Left lung (tissue), 10 donors: ENCODE results near the gene ENDOD1. TPM values are rescaled to one million over a fixed set of nuclear protein-coding genes. Genes with fewer than 3 reads are reported as not detected.

Source experiments
- ATAC-seq: fragments of 200-7000 bp; cut with Tn5 transposase; one replicate; pipeline ENCODE4 v1.9.1; 2020; ENCODE audit warnings: moderate library complexity
- DNase-seq, 4 donors: peaks; one replicate each; pipeline ENCODE4 v3.0.0-alpha.2; 2013 to 2020
- H3K27ac ChIP-seq, 2 donors: fragments of 200-600 bp; sonication (generic) in 1 of 2; one replicate each; pipeline versions ENCODE4 v1.5.0 to v1.8.0; 2020 to 2021
- H3K27me3 ChIP-seq, 2 donors: fragments of 200-600 bp; sonication (generic) in 1 of 2; one replicate each; pipeline versions ENCODE4 v1.5.0 to v1.8.0; 2020 to 2021
- H3K36me3 ChIP-seq, 2 donors: fragments of 200-600 bp; sonication (generic) in 1 of 2; one replicate each; pipeline versions ENCODE4 v1.5.0 to v1.8.0; 2020 to 2021
- H3K4me1 ChIP-seq, 2 donors: fragments of 200-600 bp; one replicate each; pipeline ENCODE4 v1.8.0; 2021
- H3K4me3 ChIP-seq, 2 donors: fragments of 200-600 bp; sonication (generic) in 1 of 2; one replicate each; pipeline versions ENCODE4 v1.5.0 to v1.8.0; 2020 to 2021; ENCODE audit warnings: mild to moderate bottlenecking in 1 of 2
- H3K9me3 ChIP-seq, 2 donors: fragments of 200-600 bp; sonication (generic) in 1 of 2; one replicate each; pipeline versions ENCODE4 v1.5.0 to v1.8.0; 2020 to 2021
- CTCF ChIP-seq, 2 donors: fragments of 200-600 bp; sonication (generic) in 1 of 2; IDR thresholded peaks; one replicate each; pipeline versions ENCODE4 v1.5.0 to v1.8.0; 2021; ENCODE audit warnings: antibody characterized with exemption in 2 of 2
- intact Hi-C, 2 donors: fragments of 100-400 bp; cut with DNase I; formaldehyde crosslinking; loops; one replicate each; pipeline versions ENCODE4 v1.11.2 to v1.14.2; 2022
- polyA plus RNA-seq, 6 donors: library from polyadenylated mRNA; unstranded; fragments of 120-200 nt; gene quantifications; one replicate each; pipeline ENCODE4 v1.2.1, GENCODE V29; 2013; ENCODE audit not compliant: insufficient read length in 6 of 6
- total RNA-seq, 2 donors: library from RNA; stranded (reverse); fragmentation: NEBNext Ultra II Directional; extraction: Animal tissue kit (Norgen Biotek cat#: 25700); gene quantifications; one replicate each; pipeline ENCODE4 v1.2.1, GENCODE V29; 2021
- donor health status: DM: no; HTN: yes; CAD: no.
- donor health status: DM: no; HTN: no; CAD: no.

ENDOD1 gene
- total and polyA plus RNA-seq, 8 donors = 24.2 to 31.2 (median 26.3) TPM

DNA sequence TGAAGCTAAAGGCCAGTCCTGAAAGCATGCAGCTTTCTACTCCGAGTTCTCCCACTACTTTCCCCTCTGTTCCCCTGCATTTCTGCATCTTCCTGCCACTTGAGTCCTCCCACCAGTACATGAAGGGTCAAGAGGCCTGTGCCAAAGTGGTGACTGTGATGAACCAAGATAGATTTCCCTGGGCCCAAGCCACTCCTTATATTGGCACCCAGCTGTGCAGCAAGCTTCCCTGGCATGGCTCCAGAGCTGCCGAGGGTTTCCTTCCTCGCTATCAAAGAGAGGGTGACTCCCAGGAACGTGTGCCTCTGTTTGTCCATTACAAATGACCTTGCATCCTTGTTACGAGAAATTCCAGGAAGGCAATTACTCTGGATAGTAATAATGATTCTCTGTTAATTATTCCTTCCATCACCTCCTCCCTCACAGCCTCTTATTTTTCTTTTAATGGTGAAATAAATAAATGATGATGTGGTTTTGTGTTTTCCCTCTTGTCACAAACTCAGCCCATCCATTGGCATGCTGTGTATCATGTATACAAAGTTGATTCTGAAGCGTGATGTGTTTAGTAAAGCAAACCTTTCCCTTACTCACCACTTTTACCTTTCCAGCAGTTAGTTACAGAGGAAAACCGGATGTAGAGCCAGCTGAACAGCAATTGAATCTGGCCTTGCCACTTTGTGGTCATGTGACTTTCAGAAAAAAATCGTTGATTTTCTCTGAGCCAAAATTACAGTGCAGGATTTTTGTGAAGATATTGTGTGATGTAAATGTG, 14.7 kb upstream of the ENDOD1 start:
- DNase-seq = peak in 3 of 4 donors; percentile 47 to 65 (median 50)
- Histone ChIP-seq H3K4me3 (no peak overlapping the region), H3K36me3 (no peaks in the 10 kb centered on the region), H3K9me3 (no peaks in the 10 kb centered on the region), H3K27ac (peak overlapping the region; percentile 39 to 48), H3K4me1 (peaks cover 12 to 34% of the 10 kb centered on the region in 2 donors), H3K27me3 (no peaks in the 10 kb centered on the region)
- ATAC-seq = peak; percentile 44
- TF ChIP-seq CTCF (IDR thresholded peaks at IDR 0.05) = no peak
- intact Hi-C loops = loop anchor here in 1 of 2 donors (5.0 kb wide), 1 partner anchor 72 kb away; no protein-coding TSS in a partner anchor

DNA sequence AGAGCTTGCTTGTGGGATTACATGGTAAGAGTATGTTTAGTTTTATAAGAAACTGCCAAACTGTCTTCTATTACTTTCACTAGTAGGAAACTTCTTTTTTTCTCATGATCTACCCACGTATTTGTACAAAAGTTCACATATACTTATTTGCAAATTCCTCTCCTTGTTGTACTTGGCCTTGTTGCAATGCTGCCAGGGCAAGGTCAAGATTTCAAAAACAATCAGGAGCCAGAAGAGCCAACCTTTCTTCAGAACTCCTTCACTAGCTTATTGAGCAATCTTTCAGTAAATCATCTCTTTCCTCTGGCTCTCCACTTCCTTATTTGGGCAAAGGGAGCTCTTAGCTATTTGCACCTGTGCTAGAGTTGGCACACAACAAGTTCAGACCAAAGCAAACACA, 13.2 kb upstream of the ENDOD1 start:
- Histone ChIP-seq H3K9me3 (no peaks in the 10 kb centered on the region), H3K27ac (peak overlapping the region; percentile 45 to 70), H3K27me3 (no peaks in the 10 kb centered on the region), H3K4me3 (no peak overlapping the region), H3K36me3 (no peaks in the 10 kb centered on the region), H3K4me1 (peaks cover 12 to 27% of the 10 kb centered on the region in 2 donors)
- ATAC-seq (peak; percentile 74), DNase-seq (peak in 1 of 4 donors; percentile 63)
- no peak for TF ChIP-seq CTCF (IDR thresholded peaks at IDR 0.05)
- intact Hi-C loops = no loop called here

DNA sequence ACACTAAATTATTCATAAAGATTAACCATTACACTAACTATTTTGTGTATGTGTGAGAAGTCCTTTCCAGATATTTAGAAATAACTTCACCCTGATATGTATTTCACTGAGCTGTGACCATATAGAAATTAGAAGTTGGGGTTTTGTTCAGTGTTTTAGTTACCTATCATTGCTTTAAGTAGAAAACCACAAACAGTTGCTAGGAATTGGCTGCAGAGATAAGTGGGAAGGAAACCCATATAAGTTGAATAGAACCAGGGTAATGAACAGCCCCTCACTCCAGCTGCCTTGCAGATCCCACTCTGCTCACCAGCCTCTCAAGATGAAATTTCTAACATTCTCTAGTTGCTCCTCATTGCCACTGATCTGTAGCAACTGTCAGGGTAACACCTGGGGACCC, 12.7 kb upstream of the ENDOD1 start:
- Histone ChIP-seq H3K4me3 (no peak overlapping the region), H3K27ac (peak overlapping the region in 1 of 2 donors; percentile 70), H3K27me3 (no peaks in the 10 kb centered on the region), H3K4me1 (peaks cover 12 to 27% of the 10 kb centered on the region in 2 donors), H3K9me3 (no peaks in the 10 kb centered on the region), H3K36me3 (no peaks in the 10 kb centered on the region)
- DNase-seq (no peak), ATAC-seq (no peak)
- no peak for TF ChIP-seq CTCF (IDR thresholded peaks at IDR 0.05)
- intact Hi-C loops = no loop called here

DNA sequence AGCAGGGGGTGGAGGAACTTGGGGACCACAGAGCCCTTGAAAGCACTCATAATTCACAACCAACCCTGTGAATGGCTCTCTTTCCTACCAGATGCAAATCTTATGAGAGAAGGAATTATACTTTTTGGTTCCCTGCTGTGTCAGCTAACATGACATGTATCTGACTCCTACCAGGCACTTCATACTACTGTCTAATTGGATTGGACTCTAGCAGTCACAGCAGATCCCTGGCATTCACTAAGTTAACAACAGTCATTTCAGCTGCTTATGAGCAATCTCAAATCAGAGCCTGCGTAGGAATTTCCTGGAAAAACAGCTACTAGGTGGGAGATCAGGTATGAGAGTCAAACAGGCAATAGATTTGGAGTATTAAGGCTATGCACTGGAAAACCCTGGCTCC, 11.1 kb upstream of the ENDOD1 start:
- H3K27me3 ChIP-seq = no peaks in the 10 kb centered on the region
- H3K36me3 ChIP-seq = no peaks in the 10 kb centered on the region
- H3K27ac ChIP-seq = no peak overlapping the region
- peaks cover 12 to 27% of the 10 kb centered on the region in 2 donors for H3K4me1 ChIP-seq
- TF ChIP-seq CTCF (IDR thresholded peaks at IDR 0.05) = no peak
- H3K4me3 ChIP-seq = no peak overlapping the region
- intact Hi-C loops = no loop called here
- DNase-seq (no peak), ATAC-seq (peak; percentile 52)
- H3K9me3 ChIP-seq = no peaks in the 10 kb centered on the region

- no peaks in the 10 kb centered on the region for H3K36me3 ChIP-seq
- no peaks in the 10 kb centered on the region for H3K9me3 ChIP-seq
- DNase-seq = no peak
- ATAC-seq = no peak
- TF ChIP-seq CTCF (IDR thresholded peaks at IDR 0.05) = no peak
- no peak overlapping the region for H3K4me3 ChIP-seq
- H3K4me1 ChIP-seq = peaks cover 2 to 10% of the 10 kb centered on the region in 2 donors
- intact Hi-C loops = no loop called here
- H3K27me3 ChIP-seq = no peaks in the 10 kb centered on the region
- no peak overlapping the region for H3K27ac ChIP-seq
Measured at GRCh38 chr11:95081010-95081409, 8.6 kb upstream of the ENDOD1 start.
